ENCODE data around the gene SLC23A2.
"Not testable (repeated sequence)": the region's sequence is repeated elsewhere in the genome, so short reads cannot be mapped to it uniquely, and the experiment has no call there.

SLC23A2 gene

DNA sequence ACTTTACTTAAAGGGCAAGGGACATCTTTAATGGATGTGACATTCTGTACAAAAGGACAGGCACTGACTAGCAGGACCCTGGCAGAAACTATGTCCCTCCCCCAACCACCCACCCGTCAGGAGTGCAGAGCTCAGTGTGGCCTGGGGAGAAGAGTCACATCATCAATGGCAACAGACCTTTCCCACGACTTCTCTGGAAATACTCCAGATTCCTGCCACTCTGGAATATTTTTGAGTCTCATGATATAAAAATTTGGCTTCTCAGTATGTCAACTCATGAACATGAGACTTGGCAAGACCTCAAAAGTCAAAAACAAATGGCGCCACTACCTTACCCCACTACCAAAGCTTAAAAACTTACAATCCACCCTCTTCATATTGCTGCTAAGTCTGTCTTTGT, 118.3 kb downstream of the SLC23A2 start:
- no peak overlapping the region for H3K27ac Mint-ChIP-seq
- no peaks in the 10 kb centered on the region for H3K27me3 Mint-ChIP-seq
- H3K4me3 Mint-ChIP-seq: no peak overlapping the region
- H3K4me1 Mint-ChIP-seq (ENCODE audit: low read depth): no peaks in the 10 kb centered on the region
- H3K9me3 Mint-ChIP-seq: no peaks in the 10 kb centered on the region
- peaks cover 86% of the 10 kb centered on the region for H3K36me3 Mint-ChIP-seq (ENCODE audit: low read depth)
- DNase-seq: no peak

DNA sequence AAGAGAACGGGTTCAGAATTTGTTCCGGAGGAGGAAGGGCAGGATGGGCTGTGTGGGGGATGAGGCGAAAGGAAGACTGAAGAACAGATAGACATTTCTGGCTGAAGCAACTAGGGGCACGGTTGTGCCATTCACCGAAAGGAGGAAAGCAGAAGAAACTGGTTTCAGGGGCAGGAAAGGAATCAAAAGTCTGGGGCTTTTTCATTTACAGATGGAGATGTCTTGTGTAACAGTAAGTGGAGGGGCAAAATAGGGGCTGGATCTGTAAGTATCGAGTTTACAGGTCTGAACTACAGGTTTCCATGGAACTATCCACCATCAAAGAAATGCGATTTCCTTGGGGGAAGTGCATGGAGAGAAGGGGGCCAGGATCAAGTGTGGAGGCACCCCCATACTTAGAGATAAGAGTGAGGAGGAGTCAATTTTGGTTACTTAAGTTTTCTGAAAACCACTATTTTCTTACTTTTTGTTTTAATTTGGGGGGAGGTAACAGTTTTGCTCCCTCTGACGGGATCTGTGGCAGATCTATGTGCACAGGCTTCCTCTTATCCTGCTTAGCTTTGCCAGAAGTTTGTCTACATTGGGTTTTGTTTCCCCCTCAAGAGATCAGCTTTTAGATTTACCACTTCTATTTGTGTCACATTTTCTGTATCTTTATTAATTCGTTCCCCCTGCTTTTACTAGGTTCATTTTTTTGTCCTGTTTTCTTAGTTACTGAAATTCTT, 120.1 kb downstream of the SLC23A2 start:
- DNase-seq: no peak
- H3K36me3 Mint-ChIP-seq (ENCODE audit: low read depth): peaks cover 88% of the 10 kb centered on the region
- H3K27me3 Mint-ChIP-seq: no peaks in the 10 kb centered on the region
- peak overlapping the region; percentile 12 for H3K27ac Mint-ChIP-seq
- no peaks in the 10 kb centered on the region for H3K4me1 Mint-ChIP-seq (ENCODE audit: low read depth)
- no peak overlapping the region for H3K4me3 Mint-ChIP-seq
- no peaks in the 10 kb centered on the region for H3K9me3 Mint-ChIP-seq

DNA sequence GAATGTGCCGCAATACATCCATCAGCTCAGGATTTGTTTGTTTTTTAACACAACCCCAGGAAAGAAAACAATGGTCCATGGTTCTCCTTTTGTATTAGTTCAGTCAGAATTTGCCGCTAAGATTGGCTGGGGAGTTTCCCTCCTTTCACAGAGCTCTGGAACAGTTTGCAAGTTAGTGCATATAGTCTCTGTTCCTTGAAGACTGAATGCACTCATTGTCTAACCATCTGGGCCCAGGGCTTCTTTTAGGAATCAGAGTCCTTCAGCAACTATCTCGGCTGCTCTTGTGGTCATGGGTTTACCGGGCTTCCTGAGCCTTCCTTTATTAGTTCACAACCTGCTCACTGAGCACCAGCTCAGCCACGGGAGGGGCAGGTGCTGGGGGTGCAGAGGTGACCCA, 121.3 kb downstream of the SLC23A2 start:
- peak overlapping the region; percentile 8 for H3K27ac Mint-ChIP-seq
- no peaks in the 10 kb centered on the region for H3K27me3 Mint-ChIP-seq
- peaks cover 91% of the 10 kb centered on the region for H3K36me3 Mint-ChIP-seq (ENCODE audit: low read depth)
- DNase-seq: no peak
- no peak overlapping the region for H3K4me3 Mint-ChIP-seq
- no peaks in the 10 kb centered on the region for H3K4me1 Mint-ChIP-seq (ENCODE audit: low read depth)
- no peaks in the 10 kb centered on the region for H3K9me3 Mint-ChIP-seq

- not testable (repeated sequence) for H3K27ac Mint-ChIP-seq; H3K27me3 Mint-ChIP-seq; H3K9me3 Mint-ChIP-seq; H3K4me1 Mint-ChIP-seq (ENCODE audit: low read depth); H3K4me3 Mint-ChIP-seq; DNase-seq
- peaks cover 90% of the 10 kb centered on the region for H3K36me3 Mint-ChIP-seq (ENCODE audit: low read depth)
Measured at GRCh38 chr20:4878099-4878498, 123.2 kb downstream of the SLC23A2 start.

GRCh38 chr20:4876731-4877130, 124.6 kb downstream of the SLC23A2 start:
- Mint-ChIP-seq H3K27ac (no peak overlapping the region), H3K4me3 (no peak overlapping the region), H3K36me3 (ENCODE audit: low read depth) (peaks cover 89% of the 10 kb centered on the region), H3K4me1 (ENCODE audit: low read depth) (no peaks in the 10 kb centered on the region), H3K27me3 (no peaks in the 10 kb centered on the region), H3K9me3 (no peaks in the 10 kb centered on the region)
- DNase-seq: no peak

GRCh38 chr20:4876301-4876700, 125.0 kb downstream of the SLC23A2 start:
- Mint-ChIP-seq H3K4me3 (no peak overlapping the region), H3K27ac (peak overlapping the region; percentile 36)

DNA sequence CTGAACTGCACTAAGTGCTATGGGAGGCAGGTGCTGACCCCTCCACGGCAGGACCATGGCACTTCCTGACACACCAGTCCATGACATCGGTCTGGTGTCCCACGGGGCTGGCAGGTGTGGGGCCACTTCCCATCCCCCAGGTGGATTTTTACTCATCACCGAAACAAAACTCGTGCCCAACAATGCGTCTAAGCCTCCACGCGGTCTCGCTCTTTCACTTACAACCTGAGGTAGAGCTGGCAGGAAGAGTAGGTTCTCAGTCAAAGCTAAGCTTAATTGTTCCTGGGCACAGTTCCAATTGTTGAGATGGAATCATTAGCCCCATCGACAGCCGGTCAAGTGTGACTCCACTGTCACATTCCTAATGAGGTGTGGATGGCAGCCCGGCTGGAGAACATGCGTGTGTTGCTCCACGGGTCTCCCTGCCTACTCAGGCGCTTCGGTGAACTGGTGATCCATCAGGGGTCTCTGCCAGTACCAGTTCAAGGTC, 125.7 kb downstream of the SLC23A2 start:
- peaks cover 86% of the 10 kb centered on the region for H3K36me3 Mint-ChIP-seq (ENCODE audit: low read depth)
- no peak for DNase-seq
- H3K4me1 Mint-ChIP-seq (ENCODE audit: low read depth): no peaks in the 10 kb centered on the region
- H3K27me3 Mint-ChIP-seq: no peaks in the 10 kb centered on the region
- no peak overlapping the region for H3K27ac Mint-ChIP-seq
- H3K4me3 Mint-ChIP-seq: no peak overlapping the region
- no peaks in the 10 kb centered on the region for H3K9me3 Mint-ChIP-seq

More at GRCh38 chr20:4876301-4876700, 125.0 kb downstream of the SLC23A2 start:
- no peaks in the 10 kb centered on the region for H3K27me3 Mint-ChIP-seq
- H3K4me1 Mint-ChIP-seq (ENCODE audit: low read depth): no peaks in the 10 kb centered on the region
- H3K36me3 Mint-ChIP-seq (ENCODE audit: low read depth): peaks cover 86% of the 10 kb centered on the region
- no peaks in the 10 kb centered on the region for H3K9me3 Mint-ChIP-seq
- DNase-seq: no peak

DNA sequence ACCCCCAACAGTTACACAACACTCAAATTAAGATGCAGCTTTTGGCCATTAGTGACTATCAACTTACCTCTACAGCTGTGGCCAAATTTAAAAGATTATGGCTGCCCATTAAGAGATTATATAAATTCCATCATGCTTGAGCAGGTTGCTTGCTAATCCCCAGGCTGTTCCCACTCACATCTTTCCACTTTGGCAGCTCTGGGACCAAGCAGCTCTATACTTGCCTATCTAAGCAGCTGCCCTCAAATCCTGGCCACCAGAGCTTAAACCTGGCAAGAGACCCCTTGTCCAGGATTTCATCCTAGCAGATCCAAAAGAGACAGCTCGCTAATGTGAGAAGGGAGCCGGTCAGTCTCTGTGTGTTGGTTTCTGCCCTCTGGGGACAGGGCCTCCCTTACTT, 127.9 kb downstream of the SLC23A2 start:
- H3K27ac Mint-ChIP-seq: no peak overlapping the region
- DNase-seq: no peak
- peaks cover 11% of the 10 kb centered on the region for H3K4me1 Mint-ChIP-seq (ENCODE audit: low read depth)
- H3K4me3 Mint-ChIP-seq: no peak overlapping the region
- H3K27me3 Mint-ChIP-seq: no peaks in the 10 kb centered on the region
- H3K9me3 Mint-ChIP-seq: no peaks in the 10 kb centered on the region
- peaks cover 87% of the 10 kb centered on the region for H3K36me3 Mint-ChIP-seq (ENCODE audit: low read depth)

DNA sequence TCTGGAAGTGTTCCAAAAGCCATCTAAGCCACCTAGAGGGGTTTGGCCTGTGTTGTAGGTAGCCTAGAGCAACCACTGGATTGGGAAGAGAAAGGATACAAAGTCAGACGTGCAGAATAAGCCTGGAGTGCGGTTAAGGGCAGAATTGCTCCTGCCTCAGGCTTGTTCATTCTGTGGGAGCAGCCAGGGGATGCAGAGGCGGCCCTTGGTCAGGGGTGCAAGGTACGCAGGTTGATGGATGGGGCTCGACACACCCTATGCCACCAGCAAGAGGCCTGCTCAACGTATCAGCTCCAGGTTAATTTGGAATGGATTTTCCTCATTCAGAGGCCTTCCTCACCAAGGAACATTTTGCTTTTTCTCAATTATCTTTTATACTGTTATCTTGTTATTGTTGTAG, 129.8 kb downstream of the SLC23A2 start:
- H3K27me3 Mint-ChIP-seq: no peaks in the 10 kb centered on the region
- peak overlapping the region; percentile 1 for H3K27ac Mint-ChIP-seq
- peaks cover 88% of the 10 kb centered on the region for H3K36me3 Mint-ChIP-seq (ENCODE audit: low read depth)
- no peak for DNase-seq
- no peak overlapping the region for H3K4me3 Mint-ChIP-seq
- H3K4me1 Mint-ChIP-seq (ENCODE audit: low read depth): peaks cover 11% of the 10 kb centered on the region
- H3K9me3 Mint-ChIP-seq: no peaks in the 10 kb centered on the region

GRCh38 chr20:4870906-4871305, 130.4 kb downstream of the SLC23A2 start:
- Mint-ChIP-seq H3K4me1 (ENCODE audit: low read depth) (peaks cover 11% of the 10 kb centered on the region), H3K27me3 (no peaks in the 10 kb centered on the region), H3K27ac (no peak overlapping the region), H3K9me3 (no peaks in the 10 kb centered on the region), H3K4me3 (no peak overlapping the region), H3K36me3 (ENCODE audit: low read depth) (peaks cover 88% of the 10 kb centered on the region)
- DNase-seq: no peak

DNA sequence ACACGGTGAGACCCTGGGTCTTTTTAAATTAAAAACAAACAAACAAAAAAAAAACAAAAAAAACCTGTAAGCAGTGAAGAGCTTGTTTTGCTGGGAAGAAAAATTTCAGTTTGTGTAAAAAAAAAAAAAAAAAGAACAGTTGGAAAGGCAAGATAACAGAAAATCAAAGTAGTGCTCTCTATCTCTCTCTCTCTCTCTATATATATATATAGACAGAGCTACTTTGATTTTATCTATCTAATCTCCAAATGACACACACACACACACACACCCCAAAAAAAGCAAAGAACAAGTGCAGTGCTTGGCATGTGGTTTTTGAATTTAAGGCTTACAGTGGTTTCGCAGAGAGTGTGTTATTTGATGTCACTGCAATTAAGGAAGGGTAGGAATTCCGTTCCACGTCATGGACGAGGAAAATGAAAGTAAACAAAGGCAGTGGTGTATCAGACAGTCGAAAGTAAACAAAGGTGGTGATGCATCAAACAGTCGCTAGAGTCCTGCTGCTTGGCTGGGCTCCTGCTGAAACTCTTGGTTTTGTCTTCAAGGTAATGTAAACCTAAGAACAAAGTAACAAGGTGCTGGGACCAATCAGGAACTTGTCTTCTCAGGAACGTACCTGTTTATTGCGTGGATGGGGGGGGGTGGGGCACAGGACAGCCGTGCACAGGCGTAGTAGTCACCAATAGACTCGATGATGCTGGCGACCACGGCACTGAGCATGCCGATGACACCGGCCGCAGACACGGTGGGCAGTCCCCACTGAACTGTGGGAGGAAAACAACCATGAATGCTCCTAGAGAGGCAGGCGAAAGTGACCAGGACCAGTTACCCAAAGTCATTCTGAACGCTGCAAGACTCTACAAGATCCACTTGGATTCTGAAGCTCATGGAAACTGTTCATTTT, 131.8 kb downstream of the SLC23A2 start:
- H3K36me3 Mint-ChIP-seq (ENCODE audit: low read depth): peaks cover 87% of the 10 kb centered on the region
- H3K27me3 Mint-ChIP-seq: no peaks in the 10 kb centered on the region
- H3K4me3 Mint-ChIP-seq: no peak overlapping the region
- no peak for DNase-seq
- peaks cover 11% of the 10 kb centered on the region for H3K4me1 Mint-ChIP-seq (ENCODE audit: low read depth)
- H3K27ac Mint-ChIP-seq: peak overlapping the region; percentile 69
- H3K9me3 Mint-ChIP-seq: no peaks in the 10 kb centered on the region

DNA sequence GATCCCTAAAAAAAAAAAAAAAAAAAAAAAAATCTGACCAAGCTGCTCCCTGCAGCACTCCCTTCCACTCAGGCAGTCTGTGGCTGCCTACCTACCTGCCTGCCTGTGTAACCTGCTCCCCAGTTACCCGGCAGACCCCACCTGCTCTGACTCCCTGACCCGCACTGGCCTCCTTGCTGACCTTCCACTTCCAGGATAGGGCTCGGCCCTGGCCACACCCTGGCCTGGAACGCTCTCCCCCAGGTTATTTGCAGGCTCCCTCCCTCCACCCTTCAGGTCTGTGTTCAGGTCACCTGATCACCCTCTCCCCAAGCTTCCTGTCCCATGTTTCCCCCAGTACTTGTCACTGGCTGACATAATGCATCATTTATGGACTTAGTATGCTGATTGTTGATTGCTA, 134.3 kb downstream of the SLC23A2 start:
- Mint-ChIP-seq H3K4me1 (ENCODE audit: low read depth) (peaks cover 11% of the 10 kb centered on the region), H3K27ac (peak overlapping the region; percentile 55), H3K36me3 (ENCODE audit: low read depth) (peaks cover 86% of the 10 kb centered on the region), H3K4me3 (no peak overlapping the region), H3K9me3 (no peaks in the 10 kb centered on the region), H3K27me3 (no peaks in the 10 kb centered on the region)
- DNase-seq: no peak

GRCh38 chr20:4866429-4866828, 134.9 kb downstream of the SLC23A2 start:
- Mint-ChIP-seq H3K36me3 (ENCODE audit: low read depth) (peaks cover 88% of the 10 kb centered on the region), H3K27ac (peak overlapping the region; percentile 18)
- DNase-seq: no peak

DNA sequence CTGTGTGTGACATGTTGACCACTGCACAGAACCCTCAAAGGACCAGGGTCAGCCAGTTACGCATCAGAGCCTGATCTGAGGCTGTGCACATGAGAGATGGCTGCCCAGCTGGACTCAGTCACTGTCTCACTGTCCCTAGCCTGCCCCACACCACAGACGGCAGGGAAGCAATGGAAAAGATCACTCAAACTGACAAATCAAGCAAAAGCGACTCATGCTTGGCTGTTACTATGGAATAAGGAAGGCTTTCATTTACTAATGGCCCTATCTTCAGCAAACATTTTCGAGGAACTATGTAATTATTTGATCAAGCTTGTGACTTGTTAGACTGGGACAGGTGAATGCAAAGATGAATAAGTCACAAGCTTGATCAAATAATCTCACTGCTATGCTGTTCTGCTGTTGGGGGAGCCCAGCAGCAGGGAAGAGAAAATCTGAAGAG, 137.0 kb downstream of the SLC23A2 start:
- Mint-ChIP-seq H3K4me1 (ENCODE audit: low read depth) (no peaks in the 10 kb centered on the region), H3K27ac (no peak overlapping the region), H3K9me3 (no peaks in the 10 kb centered on the region), H3K4me3 (no peak overlapping the region), H3K27me3 (no peaks in the 10 kb centered on the region), H3K36me3 (ENCODE audit: low read depth) (peaks cover 90% of the 10 kb centered on the region)
- no peak for DNase-seq

More at GRCh38 chr20:4866429-4866828, 134.9 kb downstream of the SLC23A2 start:
- Mint-ChIP-seq H3K9me3 (no peaks in the 10 kb centered on the region), H3K4me3 (no peak overlapping the region), H3K27me3 (no peaks in the 10 kb centered on the region), H3K4me1 (ENCODE audit: low read depth) (peaks cover 11% of the 10 kb centered on the region)

DNA sequence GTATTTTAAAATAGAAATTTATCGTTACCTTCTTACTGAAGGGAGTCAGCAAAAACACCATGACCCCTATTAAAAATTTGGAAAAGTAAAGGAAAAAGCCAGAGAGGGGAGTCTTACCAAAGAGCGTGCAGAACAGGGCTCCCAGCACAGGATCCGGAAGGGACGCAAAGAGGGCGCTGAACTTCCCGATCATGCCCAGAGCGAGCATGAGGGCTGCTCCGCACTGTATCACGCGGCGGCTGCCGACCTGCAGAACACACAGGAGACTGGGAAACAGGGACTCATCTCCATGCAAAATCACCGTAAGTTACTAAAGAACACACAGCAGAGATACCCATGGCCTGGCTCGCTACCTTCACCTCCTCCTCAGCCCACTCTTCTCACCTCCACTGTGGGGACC, 138.6 kb downstream of the SLC23A2 start:
- H3K4me1 Mint-ChIP-seq (ENCODE audit: low read depth): no peaks in the 10 kb centered on the region
- no peaks in the 10 kb centered on the region for H3K27me3 Mint-ChIP-seq
- peaks cover 95% of the 10 kb centered on the region for H3K36me3 Mint-ChIP-seq (ENCODE audit: low read depth)
- no peak for DNase-seq
- H3K9me3 Mint-ChIP-seq: no peaks in the 10 kb centered on the region
- H3K4me3 Mint-ChIP-seq: no peak overlapping the region
- no peak overlapping the region for H3K27ac Mint-ChIP-seq
